B cell (primary cell): ENCODE measurements around the gene LNP1. TPM values are rescaled to one million over a fixed set of nuclear protein-coding genes. Genes with fewer than 3 reads are reported as not detected.
A peak's percentile ranks its signal among the peaks of the same experiment; 100 is the strongest.

Experiments used
- ATAC-seq: fragments of 200-7000 bp; cut with Tn5 transposase; one replicate; pipeline ENCODE4 v1.10.0; 2021; ENCODE audit warnings: low read depth, mild to moderate bottlenecking, moderate number of reproducible peaks, moderate library complexity
- CTCF ChIA-PET: fragments of 350-600 bp; sonication (Branson Sonifier 250); formaldehyde crosslinking; loops from one replicate; lab custom pipeline; 2021; ENCODE audit warnings: antibody characterized with exemption, inconsistent platforms; lab: Charles Lee
- POLR2A ChIA-PET: fragments of 350-600 bp; sonication (Branson Sonifier 250); formaldehyde crosslinking; loops from one replicate; lab custom pipeline; 2021; ENCODE audit warnings: antibody characterized with exemption; lab: Charles Lee
- DNase-seq: peaks from one replicate; pipeline ENCODE4 v3.0.0; 2013
- H2AFZ ChIP-seq: 2 replicates; pipeline ENCODE4 v1.6.1; 2012; ENCODE audit warnings: mild to moderate bottlenecking, low read depth, low read length; ENCODE audit not compliant: insufficient read depth, poor library complexity, severe bottlenecking
- H3K27ac ChIP-seq, 2 donors: 1 replicate in 1 of 2; 2 replicates in 1 of 2; pipeline ENCODE4 v1.5.1; 2012 to 2013; ENCODE audit warnings: low read length in 2 of 2, mild to moderate bottlenecking in 2 of 2, moderate library complexity in 1 of 2
- H3K27me3 ChIP-seq, 4 experiments: fragments of 200-600 bp in 1 of 4; sonication (generic) in 1 of 4; replicated peaks in 1 of 4; 1 replicate in 2 of 4; 2 replicates in 2 of 4; pipeline versions ENCODE4 v1.6.1 to v1.7.0; 2013 to 2016; ENCODE audit warnings: low read length in 3 of 4, mild to moderate bottlenecking in 2 of 4, mixed read lengths in 1 of 4, moderate library complexity in 1 of 4; ENCODE audit not compliant: insufficient read depth in 4 of 4, control insufficient read depth in 3 of 4; ENCODE audit errors: control extremely low read depth in 1 of 4
- H3K36me3 ChIP-seq, 2 experiments: replicated peaks in 1 of 2; 1 replicate in 1 of 2; 2 replicates in 1 of 2; pipeline versions ENCODE4 v1.6.1 to v1.7.1; 2013; ENCODE audit warnings: low read length in 1 of 2; ENCODE audit not compliant: insufficient read depth in 2 of 2, control insufficient read depth in 1 of 2; ENCODE audit errors: control extremely low read depth in 1 of 2, extremely low read depth in 1 of 2
- H3K4me1 ChIP-seq, 2 donors: fragments of 200-600 bp in 1 of 2; sonication (generic) in 1 of 2; 1 replicate in 1 of 2; 2 replicates in 1 of 2; pipeline versions ENCODE4 v1.5.1 to v1.6.1; 2013 to 2017; ENCODE audit warnings: low read length in 2 of 2; ENCODE audit not compliant: control insufficient read depth in 2 of 2, insufficient read depth in 2 of 2
- H3K4me2 ChIP-seq: replicated peaks from 2 replicates; pipeline ENCODE3; 2012; ENCODE audit warnings: mild to moderate bottlenecking, low read depth, low read length; ENCODE audit not compliant: poor library complexity, severe bottlenecking
- H3K4me3 ChIP-seq, 5 experiments: fragments of 200-600 bp in 1 of 5; sonication (generic) in 1 of 5; 1 replicate in 3 of 5; 2 replicates in 2 of 5; pipeline versions ENCODE4 v1.5.1 to v1.7.0; 2011 to 2016; ENCODE audit warnings: low read length in 4 of 5, mild to moderate bottlenecking in 4 of 5, low read depth in 2 of 5, control low read depth in 1 of 5, moderate library complexity in 1 of 5; ENCODE audit not compliant: insufficient read depth in 1 of 5; ENCODE audit errors: control extremely low read depth in 1 of 5, extremely low read depth in 1 of 5
- H3K79me2 ChIP-seq: fragments of 200-600 bp; sonication (generic); one replicate; pipeline ENCODE4 v1.6.0; 2016; ENCODE audit warnings: low read length; ENCODE audit not compliant: control insufficient read depth, insufficient read depth
- H3K9ac ChIP-seq: fragments of 200-600 bp; sonication (generic); 2 replicates; pipeline ENCODE4 v1.6.1; 2017; ENCODE audit warnings: mild to moderate bottlenecking, low read length, moderate library complexity
- H3K9me3 ChIP-seq, 3 donors: one replicate each; pipeline versions ENCODE4 v1.6.1 to v1.7.1; 2013; ENCODE audit warnings: low read length in 2 of 3; ENCODE audit not compliant: control insufficient read depth in 2 of 3, insufficient read depth in 1 of 3; ENCODE audit errors: control extremely low read depth in 1 of 3
- H4K20me1 ChIP-seq: 2 replicates; pipeline ENCODE4 v1.6.0; 2012; ENCODE audit warnings: mild to moderate bottlenecking, low read length; ENCODE audit not compliant: insufficient read depth, control insufficient read depth, poor library complexity, severe bottlenecking
- H3K27ac Mint-ChIP-seq: one replicate; pipeline ENCODE4 v1.8.0; 2021; ENCODE audit warnings: mixed read lengths
- H3K27me3 Mint-ChIP-seq: one replicate; pipeline ENCODE4 v1.8.0; 2021; ENCODE audit warnings: mixed read lengths
- H3K4me1 Mint-ChIP-seq: one replicate; pipeline ENCODE4 v1.8.0; 2021; ENCODE audit warnings: mixed read lengths
- H3K4me3 Mint-ChIP-seq: one replicate; pipeline ENCODE4 v1.8.0; 2021; ENCODE audit warnings: mixed read lengths
- H3K9me3 Mint-ChIP-seq: one replicate; pipeline ENCODE4 v1.8.0; 2022; ENCODE audit warnings: mixed read lengths; ENCODE audit not compliant: insufficient read depth
- CTCF ChIP-seq: fragments of 200-600 bp; IDR thresholded peaks from one replicate; pipeline ENCODE4 v1.8.0; 2022; ENCODE audit warnings: antibody characterized with exemption, mild to moderate bottlenecking
- EZH2 ChIP-seq: IDR thresholded peaks from 2 replicates; pipeline ENCODE4 v1.6.1; 2012; ENCODE audit warnings: borderline replicate concordance, low read depth, mild to moderate bottlenecking, moderate library complexity, low read length; ENCODE audit not compliant: insufficient read depth, poor library complexity, severe bottlenecking
- WGBS: methylation state at CpG from one replicate; pipeline ENCODE4 v1.1.5; 2013; ENCODE audit warnings: missing lambda C conversion rate; ENCODE audit not compliant: insufficient coverage; 5-methylcytosine and 5-hydroxymethylcytosine counted together
- intact Hi-C: fragments of 100-400 bp; cut with micrococcal nuclease; formaldehyde crosslinking; loops from one replicate; pipeline ENCODE4 v1.10.0; 2022
- polyA plus RNA-seq: library from polyadenylated mRNA; depleted of rRNA; stranded (reverse); fragments of >200 nt; gene quantifications from 2 replicates; pipeline ENCODE4 v1.2.3, GENCODE V29; 2012
- total RNA-seq, 2 donors: library from RNA; stranded (reverse); fragments of 120-200 nt in 1 of 2; gene quantifications; 1 replicate in 1 of 2; 2 replicates in 1 of 2; pipeline versions ENCODE4 v1.2.3 to v1.2.4, GENCODE V29; 2013 to 2022

The LNP1 gene
- total and polyA plus RNA-seq, 2 donors (not counting 1 experiment from before 2014, with no cell fraction given) = 0.39 to 1.9 TPM

- Histone ChIP-seq H3K27ac (no peak overlapping the region), H3K27me3 (peaks cover 0 to 5% (median 0%) of the 10 kb centered on the region in 4 experiments), H3K9me3 (no peaks in the 10 kb centered on the region), H3K79me2 (no peaks in the 10 kb centered on the region), H2AFZ (no peak overlapping the region), H3K9ac (no peak overlapping the region), H3K4me3 (no peak overlapping the region), H3K4me1 (no peaks in the 10 kb centered on the region), H3K4me2 (no peak overlapping the region), H4K20me1 (no peaks in the 10 kb centered on the region), H3K36me3 (no peaks in the 10 kb centered on the region)
- TF ChIP-seq CTCF = no peak
- no peak for TF ChIP-seq EZH2
- H3K27me3 Mint-ChIP-seq = peaks cover 14% of the 10 kb centered on the region
- no CpG with 5 or more reads among the region's 2 CpGs for WGBS
- intact Hi-C loops = no loop called here
- ChIA-PET CTCF (no interaction called here), POLR2A (no interaction called here)
- no peaks in the 10 kb centered on the region for H3K9me3 Mint-ChIP-seq
- H3K4me1 Mint-ChIP-seq = no peaks in the 10 kb centered on the region
- no peak for DNase-seq
- no peak overlapping the region for H3K27ac Mint-ChIP-seq
- no peak overlapping the region for H3K4me3 Mint-ChIP-seq
- ATAC-seq = no peak
These were observed 80.8 kb downstream of the LNP1 start for GRCh38 chr3:100482176-100482575.

GRCh38 chr3:100483529-100483928 lies 82.2 kb downstream of the LNP1 start:
- no peak overlapping the region for H3K9ac ChIP-seq
- no peak overlapping the region for H3K27ac Mint-ChIP-seq
- H2AFZ ChIP-seq = no peak overlapping the region
- no peaks in the 10 kb centered on the region for H3K79me2 ChIP-seq
- no peaks in the 10 kb centered on the region for H3K4me1 ChIP-seq
- H3K27ac ChIP-seq = no peak overlapping the region
- WGBS = 100% methylated on average over 1 of the region's 1 CpG
- no peaks in the 10 kb centered on the region for H3K4me1 Mint-ChIP-seq
- ChIA-PET POLR2A (no interaction called here), CTCF (no interaction called here)
- intact Hi-C loops = no loop called here
- no peak for ATAC-seq
- H3K27me3 ChIP-seq = peaks cover 0 to 5% (median 0%) of the 10 kb centered on the region in 4 experiments
- no peaks in the 10 kb centered on the region for H3K36me3 ChIP-seq
- no peaks in the 10 kb centered on the region for H4K20me1 ChIP-seq
- H3K27me3 Mint-ChIP-seq = peaks cover 14% of the 10 kb centered on the region
- no peak overlapping the region for H3K4me3 ChIP-seq
- no peaks in the 10 kb centered on the region for H3K9me3 ChIP-seq
- peak; percentile 29 for TF ChIP-seq CTCF
- TF ChIP-seq EZH2 = no peak
- H3K4me2 ChIP-seq = no peak overlapping the region
- H3K4me3 Mint-ChIP-seq = no peak overlapping the region
- DNase-seq = no peak
- H3K9me3 Mint-ChIP-seq = no peaks in the 10 kb centered on the region
